GM19043 (cell line): ENCODE data around the gene KARS1.
A peak's percentile ranks its signal among the peaks of the same experiment; 100 is the strongest.

ENCODE experiments used
- ATAC-seq: cut with Tn5 transposase; IDR thresholded peaks from one replicate; pipeline ENCODE4 v1.9.1; 2021; ENCODE audit warnings: low read depth; ENCODE audit not compliant: unreplicated experiment

The KARS1 gene

DNA sequence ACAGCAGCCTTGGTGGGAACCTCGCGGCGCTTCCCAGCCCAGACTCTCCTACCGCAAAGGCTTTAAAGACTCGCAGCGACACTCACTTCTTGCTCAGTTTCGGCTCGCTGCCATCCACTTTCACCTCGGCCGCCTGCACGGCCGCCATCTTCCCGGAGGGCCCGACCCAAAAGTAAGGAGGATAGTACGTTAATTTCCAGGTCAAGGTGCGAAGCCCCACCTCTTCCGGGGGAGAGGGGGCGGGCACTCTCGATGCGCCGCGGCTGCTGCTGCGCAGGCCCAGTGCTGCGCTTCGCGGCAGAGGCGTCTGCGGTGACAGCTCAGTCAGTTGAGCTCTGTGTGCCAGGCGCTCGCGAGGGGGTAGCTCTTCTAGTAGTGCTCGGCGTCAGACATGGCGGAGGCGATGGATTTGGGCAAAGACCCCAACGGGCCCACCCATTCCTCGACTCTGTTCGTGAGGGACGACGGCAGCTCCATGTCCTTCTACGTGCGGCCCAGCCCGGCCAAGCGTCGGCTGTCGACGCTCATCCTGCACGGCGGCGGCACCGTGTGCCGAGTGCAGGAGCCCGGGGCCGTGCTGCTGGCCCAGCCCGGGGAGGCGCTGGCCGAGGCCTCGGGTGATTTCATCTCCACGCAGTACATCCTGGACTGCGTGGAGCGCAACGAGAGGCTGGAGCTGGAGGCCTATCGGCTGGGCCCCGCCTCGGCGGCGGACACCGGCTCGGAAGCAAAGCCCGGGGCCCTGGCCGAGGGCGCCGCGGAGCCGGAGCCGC lies at the start of gene KARS1, which contains the start of gene TERF2IP:
Gene KARS1 (minus strand): TSS at position 174 of the 773 bp plus-strand sequence. CDS start 26 bp downstream, at position 148.
Gene TERF2IP (plus strand): TSS at position 282 of the 773 bp plus-strand sequence. CDS start 110 bp downstream, at position 392.
- ATAC-seq, result peak; percentile 76

DNA sequence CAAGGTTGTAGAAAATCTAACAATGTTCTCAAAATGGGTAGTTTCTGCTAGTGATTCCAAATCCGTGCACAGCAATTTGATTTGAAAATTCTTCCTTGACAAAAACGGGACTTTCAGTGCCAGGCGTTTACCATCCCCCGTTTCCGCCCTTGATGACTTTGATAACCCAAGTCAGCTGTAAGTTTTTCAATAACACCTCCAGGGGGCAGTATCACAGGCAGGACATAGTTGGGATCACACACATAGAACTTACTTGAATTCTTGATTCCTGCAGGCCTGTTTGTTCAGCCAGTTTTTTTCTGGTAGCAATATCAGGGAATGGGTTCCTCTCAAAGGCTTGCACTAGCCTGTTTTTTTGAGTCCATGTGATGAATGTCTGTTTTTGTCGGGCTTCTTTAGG lies 48.2 kb upstream of the KARS1 start:
- no peak for ATAC-seq

DNA sequence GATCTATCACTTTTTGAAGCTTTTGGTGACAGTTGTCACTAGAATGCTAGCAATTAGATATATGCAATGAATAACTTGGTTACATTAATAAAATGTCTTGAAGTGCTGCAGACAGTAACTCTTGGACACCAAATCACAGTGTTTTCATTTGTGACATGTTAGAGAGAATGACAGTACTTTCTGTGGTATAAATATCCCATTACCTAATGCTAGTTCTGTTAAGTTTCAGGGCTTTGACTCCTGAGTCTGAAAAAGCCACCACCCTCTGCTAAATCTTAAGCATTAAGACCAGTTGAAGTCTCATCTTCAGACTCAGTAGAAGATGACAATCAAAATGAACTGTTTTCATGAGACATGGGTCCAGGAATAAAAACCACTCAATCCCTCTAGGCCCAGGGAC lies 39.9 kb upstream of the KARS1 start:
- no peak for ATAC-seq

DNA sequence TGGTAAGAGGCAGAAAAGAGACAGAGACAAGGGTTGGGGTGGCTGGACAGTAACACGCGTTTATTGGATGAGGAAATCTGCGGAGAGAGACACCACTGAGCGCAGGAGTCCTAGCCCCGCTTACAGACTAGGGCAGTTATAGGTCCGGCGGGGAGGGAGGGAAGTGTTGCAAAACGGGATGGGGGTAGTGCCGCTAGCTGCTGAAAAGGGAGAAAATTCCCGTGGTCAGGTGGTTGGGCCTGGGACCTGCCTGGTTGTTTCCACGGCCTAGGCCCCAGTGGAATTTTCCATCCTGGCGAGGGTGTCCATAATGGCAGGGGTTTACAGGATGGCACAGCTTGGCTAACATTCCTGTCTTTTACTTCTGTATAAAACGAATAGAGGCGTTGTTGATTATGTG lies 34.8 kb upstream of the KARS1 start:
- ATAC-seq, result no peak

DNA sequence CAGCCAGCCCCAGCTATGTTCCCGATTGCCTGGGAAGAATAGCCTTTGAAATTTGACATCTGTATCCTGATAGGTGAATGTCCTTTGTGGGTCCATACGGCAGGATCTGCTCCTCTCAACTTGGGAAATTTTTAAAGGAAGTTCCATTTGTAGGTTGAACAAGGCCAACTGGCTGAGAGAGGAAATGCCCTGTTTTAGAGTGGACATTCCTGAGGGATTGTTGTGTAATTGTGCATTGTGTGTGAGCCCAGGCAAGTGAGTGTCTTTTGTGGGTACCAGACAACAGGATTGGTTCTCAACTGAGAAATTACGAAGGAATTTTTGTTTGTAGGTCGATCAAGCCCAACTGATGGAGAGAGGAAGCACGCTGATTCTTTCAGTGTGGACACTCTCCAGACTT lies 31.9 kb upstream of the KARS1 start:
- no peak for ATAC-seq

DNA sequence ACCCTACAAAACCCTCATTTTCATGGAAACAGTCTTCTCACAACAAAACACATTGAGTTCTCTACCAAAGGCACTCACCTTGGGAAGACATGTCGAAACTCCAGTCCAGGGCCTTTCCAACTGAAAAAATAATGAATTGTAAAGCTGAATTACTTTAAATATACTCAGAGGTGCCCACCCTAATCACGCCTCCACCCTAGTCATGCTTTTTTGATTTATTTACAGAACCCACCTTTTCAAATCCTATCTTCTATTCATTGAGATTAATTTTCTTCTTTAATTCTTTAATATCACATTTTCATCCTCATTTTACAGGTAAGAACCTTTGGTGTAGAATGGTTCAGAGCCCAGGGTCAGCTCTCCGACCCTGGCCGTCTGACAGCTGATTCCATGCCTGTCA lies 29.4 kb upstream of the KARS1 start, which contains the start of gene CPHXL2:
Gene CPHXL2 (minus strand): TSS at position 101 of the 400 bp plus-strand sequence. CDS start 10 bp downstream, at position 91.
- ATAC-seq, result no peak

DNA sequence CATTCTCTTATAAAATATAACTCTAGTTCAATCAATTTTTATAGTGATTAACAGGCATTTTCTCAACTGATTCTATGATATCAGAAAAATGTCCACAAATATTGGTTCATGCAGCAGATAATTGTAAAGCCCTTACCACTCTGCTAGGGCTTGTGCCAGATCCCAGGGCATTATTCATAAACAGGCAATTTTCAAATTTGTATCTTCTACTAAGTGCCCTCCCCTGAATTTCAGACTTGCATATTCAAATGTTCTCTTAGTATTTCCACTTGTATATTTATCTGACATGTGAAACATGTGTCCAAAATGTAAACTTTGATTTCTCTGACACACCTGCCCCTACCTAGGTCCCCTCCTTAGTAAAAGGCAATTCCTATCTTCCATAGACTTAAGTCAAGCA lies 20.0 kb upstream of the KARS1 start:
- ATAC-seq, result no peak

DNA sequence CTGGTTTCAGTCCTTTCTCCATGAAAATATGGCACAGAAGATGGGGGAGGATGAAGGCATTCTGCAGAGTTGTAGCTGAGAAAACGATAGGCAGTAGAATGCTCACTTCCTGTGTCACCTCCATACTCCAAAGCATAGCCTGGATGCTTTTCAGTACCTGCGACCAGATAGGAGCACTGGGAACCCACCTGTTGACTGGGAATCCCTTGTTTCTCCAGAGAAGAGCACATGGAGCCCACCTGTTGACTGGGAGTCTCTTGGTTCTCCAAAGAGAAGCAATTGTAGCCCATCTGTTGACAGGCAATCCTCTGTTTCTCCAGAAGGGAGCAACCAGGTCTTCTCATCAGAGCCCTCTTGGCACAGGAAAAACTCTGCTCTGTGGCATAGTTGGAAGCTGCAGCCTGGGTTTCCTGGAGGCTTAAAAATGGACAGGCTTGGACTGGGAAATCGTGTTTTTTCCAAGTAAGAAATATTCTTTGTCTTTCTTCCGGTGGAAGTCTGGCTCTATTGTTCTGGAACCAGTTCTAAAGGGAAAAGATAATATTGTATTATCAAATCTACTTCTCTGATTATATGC lies 13.3 kb upstream of the KARS1 start:
- ATAC-seq, result no peak

DNA sequence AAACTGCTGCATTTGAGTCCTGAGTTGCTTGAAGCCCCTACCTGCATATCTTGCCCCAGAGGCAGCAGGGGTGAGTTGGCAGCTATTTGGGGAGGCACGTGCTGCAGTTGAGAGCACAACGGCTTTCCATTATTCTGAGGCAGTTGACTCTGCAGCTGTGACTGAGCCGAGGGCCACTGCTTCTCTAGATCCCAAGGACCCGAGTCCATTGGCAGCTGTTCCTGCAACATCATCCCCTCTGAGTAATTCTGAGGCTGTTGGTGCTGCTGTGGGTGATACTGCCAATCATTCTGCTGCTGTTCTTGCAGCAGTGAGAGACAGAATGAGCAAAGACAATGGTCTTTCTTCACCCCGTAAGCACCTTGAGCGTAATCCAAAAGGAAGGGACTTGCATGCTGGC lies 12.9 kb upstream of the KARS1 start:
- no peak for ATAC-seq

DNA sequence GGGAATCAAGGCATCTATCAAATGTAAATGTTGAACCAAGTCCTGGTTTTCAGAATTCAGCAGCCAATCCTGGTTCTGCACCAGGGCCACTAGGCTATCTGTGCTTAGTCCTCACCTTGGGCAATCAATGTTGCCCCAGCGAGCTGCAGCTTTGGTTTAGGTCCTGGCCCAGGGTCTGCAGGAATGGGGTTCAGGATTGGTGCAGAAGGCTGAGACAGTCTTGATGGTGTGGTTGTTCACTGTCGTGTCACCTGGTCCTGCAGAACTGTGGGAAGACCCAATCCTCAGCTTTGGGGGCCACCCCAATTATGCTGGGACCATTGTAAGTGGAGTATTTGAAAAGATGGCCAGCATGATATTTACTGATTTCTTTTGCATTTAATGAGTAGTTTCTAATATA lies 10.7 kb upstream of the KARS1 start:
- ATAC-seq, result no peak

DNA sequence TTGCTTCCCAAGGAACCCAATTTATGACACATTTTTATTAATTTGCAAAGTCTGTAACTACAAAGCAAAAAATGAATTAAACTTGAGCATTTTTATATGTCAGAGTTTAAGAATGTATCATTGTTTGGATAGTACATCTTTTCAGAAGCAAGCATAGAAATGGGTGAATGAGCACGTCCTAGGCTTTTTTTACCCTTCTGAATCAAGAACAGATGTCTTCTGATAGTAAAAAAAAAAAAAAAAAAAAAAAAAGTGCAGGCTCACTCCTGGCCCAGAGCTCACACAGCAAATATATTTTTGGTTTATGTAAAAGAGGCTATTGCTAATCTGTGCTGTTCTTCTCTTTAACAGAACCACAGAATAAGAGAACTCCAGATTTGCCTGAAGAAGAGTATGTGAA lies 6.5 kb upstream of the KARS1 start:
- ATAC-seq, result no peak

DNA sequence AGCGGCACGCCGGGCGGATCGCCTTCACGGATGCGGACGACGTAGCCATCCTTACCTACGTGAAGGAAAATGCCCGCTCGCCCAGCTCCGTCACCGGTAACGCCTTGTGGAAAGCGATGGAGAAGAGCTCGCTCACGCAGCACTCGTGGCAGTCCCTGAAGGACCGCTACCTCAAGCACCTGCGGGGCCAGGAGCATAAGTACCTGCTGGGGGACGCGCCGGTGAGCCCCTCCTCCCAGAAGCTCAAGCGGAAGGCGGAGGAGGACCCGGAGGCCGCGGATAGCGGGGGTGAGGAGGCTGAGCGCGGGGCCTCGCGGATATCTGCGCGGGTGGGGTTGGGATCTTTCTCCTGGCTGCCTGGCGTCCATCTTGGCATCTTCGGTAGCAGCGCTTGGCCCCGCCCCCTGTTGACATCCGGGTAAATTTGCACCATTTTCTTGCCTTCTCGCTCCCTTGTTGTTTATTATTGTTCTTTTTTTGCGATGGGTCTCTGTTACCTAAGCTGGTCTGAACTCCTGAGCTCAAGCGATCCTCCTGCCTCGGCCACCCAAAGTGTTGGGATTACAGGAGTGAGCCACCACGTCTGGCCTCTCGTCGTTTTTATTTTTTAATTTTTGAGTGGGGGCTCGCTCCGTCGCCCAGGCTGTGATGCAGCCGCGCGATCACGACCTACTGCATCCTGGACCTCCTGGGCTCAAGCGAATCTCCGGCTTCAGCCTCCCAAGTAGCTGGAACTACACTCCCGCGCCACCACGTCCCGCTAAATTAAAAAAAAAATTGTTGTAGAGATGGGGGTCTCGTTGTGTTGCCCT lies 1.0 kb upstream of the KARS1 start:
- peak; percentile 35 for ATAC-seq

DNA sequence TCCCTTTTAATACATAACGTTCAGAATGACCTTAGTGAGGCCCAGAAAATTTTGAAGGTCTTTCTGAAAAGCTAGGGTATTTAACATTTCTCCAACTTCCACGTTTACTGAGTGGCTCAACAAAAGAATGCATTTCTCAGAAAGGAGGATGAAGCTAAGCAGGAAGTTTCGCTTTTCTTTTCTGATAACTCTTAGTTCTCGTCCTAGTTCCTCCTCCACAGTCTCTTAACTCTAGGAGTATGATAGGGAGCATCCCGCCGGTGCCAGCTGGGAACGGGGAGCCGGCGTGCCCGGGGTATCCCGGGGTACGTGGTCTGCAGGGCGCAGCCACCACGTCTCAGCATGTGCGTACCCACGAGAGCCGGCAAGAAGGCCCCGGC lies 363 bp downstream of the KARS1 start:
- ATAC-seq, result peak; percentile 6

DNA sequence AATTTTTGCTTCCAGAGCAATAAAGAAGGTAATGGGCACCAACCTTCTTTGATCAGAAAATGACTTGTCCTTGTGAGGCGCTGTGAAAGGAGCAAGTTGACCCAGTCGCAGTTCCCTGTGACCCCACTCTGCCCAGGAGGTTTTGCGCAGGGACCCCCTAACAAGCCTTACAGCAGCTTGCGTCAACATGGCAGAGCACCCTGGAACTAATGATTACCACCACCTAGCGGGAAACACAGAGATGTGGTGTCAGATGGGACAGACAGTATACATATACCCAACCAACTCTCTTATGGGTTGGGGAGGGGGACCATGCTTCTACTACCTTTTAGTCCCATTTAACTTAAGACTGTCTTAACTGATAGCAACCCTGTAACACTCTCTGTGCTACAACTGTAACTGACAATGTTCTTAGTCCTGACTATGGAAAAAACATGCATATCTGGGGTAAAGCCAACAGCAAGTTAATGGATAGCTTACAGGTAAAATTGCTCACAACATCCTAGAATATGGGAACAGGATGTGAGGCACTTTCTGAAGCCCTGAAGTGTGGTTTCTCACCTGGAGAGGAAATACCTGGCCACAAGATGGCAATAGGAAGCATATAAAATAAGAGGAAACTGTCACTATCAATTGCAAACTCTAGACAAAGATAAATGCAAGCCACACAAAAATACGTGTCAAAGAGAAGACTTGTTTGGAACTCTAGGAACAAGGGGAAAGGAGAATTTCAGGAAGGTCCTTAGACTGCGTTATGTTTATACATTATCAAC lies 3.0 kb downstream of the KARS1 start:
- ATAC-seq, result no peak

DNA sequence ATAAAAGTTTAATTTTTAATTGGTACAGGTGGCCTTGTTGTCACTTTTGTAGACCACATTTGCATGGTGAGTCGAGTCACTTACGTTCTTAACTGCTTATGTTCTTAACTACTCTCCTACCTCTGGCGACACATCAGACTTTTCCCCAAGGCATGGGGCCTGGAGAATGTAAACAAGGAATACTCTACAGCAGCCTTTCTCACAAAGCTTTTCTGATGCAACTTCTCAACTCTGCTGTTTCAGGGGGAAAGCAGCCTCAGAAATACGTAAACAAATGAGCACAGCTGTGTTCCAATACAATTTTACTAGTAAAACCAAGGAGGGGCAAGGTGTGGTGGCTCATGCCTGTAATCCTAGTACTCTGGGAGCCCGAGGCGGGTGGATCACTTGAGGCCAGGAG lies 6.9 kb downstream of the KARS1 start:
- ATAC-seq, result no peak

DNA sequence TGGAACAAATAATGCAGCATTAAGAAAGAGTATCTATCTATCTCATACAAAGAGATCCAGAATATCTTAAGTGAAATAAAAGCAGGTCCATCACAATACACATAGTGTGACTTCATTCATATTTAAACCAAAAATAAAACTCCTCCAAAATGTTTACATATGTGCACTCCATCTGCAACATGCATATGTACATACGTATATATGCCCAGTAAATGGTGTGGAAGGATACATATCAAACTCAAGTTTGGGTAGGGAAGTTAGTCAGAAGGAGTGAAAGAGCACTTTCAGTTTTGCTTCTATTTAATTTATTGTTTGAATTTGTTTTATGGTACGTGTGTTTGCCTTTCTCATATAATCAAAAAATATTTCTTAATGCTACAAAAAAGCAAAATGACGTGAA lies 12.4 kb downstream of the KARS1 start:
- no peak for ATAC-seq

DNA sequence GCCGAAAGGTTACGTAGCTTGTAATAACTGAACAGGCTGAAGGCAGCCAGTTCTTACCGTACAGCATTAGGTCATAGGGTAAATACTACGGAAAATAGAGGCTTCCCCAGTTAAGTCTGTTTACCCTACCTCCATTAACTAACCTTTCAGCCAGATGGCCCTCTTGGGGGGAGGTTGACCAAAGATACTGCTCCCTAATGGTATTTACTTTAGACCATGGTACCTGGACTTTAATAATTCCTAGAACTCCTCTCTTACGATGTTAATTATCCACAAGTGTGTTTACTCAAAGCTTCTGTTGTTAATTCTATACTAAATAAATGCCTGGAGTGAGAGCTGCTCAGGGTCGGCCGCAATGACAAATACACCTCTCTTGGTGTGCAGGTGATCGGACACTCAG lies 14.6 kb downstream of the KARS1 start:
- ATAC-seq, result no peak

DNA sequence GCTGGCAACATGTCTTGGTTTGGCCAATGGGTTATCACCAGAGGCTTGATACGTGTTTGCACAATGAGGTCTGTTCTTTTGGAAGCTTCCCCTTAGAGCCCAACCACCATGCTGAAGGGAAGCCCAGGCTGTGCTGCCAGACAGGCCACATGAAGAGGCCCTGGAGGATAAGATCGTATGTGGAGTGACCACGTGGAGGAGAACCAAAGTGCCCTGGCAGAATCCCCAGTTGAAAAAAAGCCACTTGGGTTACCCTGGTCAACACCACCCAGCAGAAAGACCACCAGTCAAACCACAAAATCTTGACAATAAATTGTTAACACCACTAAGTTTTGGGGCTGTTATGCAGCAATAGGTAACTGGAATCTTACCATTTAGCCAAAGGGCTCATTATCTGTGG lies 17.4 kb downstream of the KARS1 start:
- ATAC-seq, result no peak

DNA sequence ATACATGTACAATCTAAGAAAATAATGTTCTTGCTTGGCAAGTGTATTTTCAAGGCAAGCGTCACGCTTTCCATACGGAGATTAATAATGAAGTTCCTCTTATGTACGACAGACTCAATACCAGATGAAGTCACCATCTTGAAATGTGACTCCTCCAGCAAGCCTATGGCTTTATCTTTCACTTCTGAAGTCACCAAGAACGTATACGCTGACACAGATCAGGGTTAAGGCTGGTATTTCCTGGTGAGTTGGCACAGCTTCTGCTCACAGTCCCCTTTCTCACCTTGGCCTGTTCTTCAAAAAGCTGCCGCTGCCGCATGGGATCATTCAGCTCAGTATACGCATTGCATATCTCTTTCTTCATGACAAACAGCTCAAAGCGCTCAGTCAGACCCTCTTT lies 18.3 kb downstream of the KARS1 start:
- ATAC-seq, result no peak

DNA sequence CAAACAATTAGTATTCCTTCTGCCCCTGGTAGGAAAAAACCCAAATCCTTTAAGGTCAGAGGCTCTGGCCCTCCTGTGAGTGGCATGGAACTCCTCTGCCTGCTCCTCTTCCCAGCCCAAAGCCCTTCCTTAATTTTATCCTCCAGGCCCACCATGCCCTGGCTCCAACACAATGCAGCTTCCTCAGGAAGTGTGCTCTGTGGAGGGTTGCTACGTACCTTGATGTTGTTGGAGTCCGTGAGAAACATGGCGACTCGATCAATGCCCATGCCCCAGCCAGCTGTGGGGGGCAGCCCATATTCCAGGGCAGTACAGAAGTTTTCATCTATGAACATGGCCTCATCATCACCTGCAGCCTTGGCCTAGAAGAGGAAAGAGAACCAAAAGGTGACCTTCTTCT lies 19.1 kb downstream of the KARS1 start:
- ATAC-seq, result no peak

DNA sequence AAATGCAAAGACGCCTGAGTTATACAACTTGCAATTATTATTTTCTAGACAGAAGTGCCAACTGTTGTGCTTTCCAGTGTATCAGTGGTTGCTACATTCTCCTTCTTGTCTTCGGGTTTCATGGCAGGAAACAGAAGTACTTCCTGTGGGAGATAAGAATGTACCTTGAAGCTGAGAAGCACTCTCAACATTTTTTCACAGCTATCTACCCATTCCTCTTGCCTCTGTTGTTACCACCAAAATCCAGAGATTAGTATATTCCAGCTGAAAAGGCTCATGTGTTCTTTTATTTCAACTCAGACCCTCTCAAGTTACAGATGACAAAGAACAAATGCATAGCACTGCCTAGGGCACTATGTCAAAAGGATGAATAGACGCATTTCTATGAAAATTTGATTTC lies 19.6 kb downstream of the KARS1 start:
- no peak for ATAC-seq
